ENCODE data around the gene GPRC5A. TPM values are rescaled to one million over a fixed set of nuclear protein-coding genes. Genes with fewer than 3 reads are reported as not detected.

The GPRC5A gene
- total and polyA plus RNA-seq, 10 of the 15 experiments (the other 5 are each of a cell fraction or from before 2014, with no cell fraction given), result 0.10 to 2.8 (median 1.1) TPM

DNA sequence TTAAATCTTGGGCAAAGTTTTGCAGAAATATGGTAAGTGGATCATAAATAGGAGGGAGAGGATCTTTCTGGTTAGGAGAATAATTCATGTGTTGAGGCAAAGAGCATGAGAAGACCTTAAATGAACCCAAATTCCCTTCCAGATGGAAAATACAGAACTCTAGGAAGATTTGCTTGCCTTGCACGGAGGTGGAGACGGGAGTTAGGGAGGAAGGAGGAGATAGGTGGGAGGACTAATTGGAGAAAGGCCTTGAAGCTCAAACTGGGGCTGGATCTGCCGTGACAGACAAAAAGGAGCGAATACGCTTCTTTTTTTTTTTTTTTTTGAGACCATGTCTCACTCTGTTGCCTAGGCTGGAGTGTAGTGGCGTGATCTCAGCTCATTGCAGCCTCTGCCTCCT lies 5.9 kb downstream of the GPRC5A start (continued):
- TF ChIP-seq, protein P1, sequence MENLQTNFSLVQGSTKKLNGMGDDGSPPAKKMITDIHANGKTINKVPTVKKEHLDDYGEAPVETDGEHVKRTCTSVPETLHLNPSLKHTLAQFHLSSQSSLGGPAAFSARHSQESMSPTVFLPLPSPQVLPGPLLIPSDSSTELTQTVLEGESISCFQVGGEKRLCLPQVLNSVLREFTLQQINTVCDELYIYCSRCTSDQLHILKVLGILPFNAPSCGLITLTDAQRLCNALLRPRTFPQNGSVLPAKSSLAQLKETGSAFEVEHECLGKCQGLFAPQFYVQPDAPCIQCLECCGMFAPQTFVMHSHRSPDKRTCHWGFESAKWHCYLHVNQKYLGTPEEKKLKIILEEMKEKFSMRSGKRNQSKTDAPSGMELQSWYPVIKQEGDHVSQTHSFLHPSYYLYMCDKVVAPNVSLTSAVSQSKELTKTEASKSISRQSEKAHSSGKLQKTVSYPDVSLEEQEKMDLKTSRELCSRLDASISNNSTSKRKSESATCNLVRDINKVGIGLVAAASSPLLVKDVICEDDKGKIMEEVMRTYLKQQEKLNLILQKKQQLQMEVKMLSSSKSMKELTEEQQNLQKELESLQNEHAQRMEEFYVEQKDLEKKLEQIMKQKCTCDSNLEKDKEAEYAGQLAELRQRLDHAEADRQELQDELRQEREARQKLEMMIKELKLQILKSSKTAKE (IDR thresholded peaks at IDR 0.05; ENCODE audit: low read depth, poor library complexity, severe bottlenecking), result no peak
- TF ChIP-seq, protein P2, sequence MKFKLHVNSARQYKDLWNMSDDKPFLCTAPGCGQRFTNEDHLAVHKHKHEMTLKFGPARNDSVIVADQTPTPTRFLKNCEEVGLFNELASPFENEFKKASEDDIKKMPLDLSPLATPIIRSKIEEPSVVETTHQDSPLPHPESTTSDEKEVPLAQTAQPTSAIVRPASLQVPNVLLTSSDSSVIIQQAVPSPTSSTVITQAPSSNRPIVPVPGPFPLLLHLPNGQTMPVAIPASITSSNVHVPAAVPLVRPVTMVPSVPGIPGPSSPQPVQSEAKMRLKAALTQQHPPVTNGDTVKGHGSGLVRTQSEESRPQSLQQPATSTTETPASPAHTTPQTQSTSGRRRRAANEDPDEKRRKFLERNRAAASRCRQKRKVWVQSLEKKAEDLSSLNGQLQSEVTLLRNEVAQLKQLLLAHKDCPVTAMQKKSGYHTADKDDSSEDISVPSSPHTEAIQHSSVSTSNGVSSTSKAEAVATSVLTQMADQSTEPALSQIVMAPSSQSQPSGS (IDR thresholded peaks at IDR 0.05; ENCODE audit: low read length), result no peak
- no peak for TF ChIP-seq FOXK2 (IDR thresholded peaks at IDR 0.05)

DNA sequence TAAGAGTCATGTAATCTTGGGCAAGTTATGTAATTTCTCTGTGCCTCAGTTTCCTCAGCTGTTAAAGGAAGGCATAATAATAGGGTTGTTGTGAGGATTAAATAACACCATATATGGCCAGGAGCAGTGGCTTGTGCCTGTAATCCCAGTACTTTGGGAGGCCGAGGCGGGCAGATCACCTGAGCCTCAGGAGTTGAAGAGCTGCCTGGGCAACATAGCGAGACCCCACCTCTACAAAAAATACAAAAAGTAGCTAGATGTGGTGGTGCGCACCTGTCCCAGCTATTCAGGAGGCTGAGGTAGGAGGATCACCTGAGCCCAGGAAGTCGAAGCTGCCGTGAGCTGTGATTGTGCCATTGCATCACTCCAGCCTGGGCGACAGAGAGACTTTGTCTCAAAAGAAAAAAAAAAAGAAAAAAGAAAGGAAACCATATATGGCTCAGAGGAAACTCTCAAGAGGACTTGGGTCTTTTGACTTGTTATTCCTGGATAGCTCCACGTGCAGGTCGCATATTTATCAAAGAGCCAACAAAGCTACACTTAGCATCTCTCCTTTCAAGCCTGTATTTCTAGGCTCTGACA lies 6.9 kb downstream of the GPRC5A start:
- H3K27me3 ChIP-seq (replicated peaks in 1 of 2; ENCODE audit: control insufficient read depth in 2 of 2, insufficient read depth in 2 of 2, low read length in 1 of 2), result peaks cover 0 to 3% of the 10 kb centered on the region in 2 experiments; a peak in 2 of 4 replicates
- DNase-seq (ENCODE audit: low read depth, low spot score) (no peak), ATAC-seq (no peak), FAIRE-seq (no peak)
- H3K9ac ChIP-seq (ENCODE audit: control insufficient read depth, insufficient read depth, low read length), result no peak overlapping the region
- no peaks in the 10 kb centered on the region for H3K9me3 ChIP-seq (replicated peaks; ENCODE audit: control insufficient read depth, insufficient read depth, low read length)
- intact Hi-C loops (cut with micrococcal nuclease; ENCODE audit: unreplicated experiment), result no loop called here
- no TSS peak for BruUV-seq (replicated peaks)
- H3K79me2 ChIP-seq (ENCODE audit: control insufficient read depth, insufficient read depth, low read length), result no peaks in the 10 kb centered on the region
- H3K4me2 ChIP-seq (ENCODE audit: control insufficient read depth, insufficient read depth), result no peak overlapping the region
- H3K27ac ChIP-seq (ENCODE audit: control insufficient read depth, insufficient read depth), result no peak overlapping the region
- no peaks in the 10 kb centered on the region for H3K36me3 ChIP-seq (ENCODE audit: control insufficient read depth in 2 of 2, insufficient read depth in 2 of 2, low read length in 1 of 2)
- H4K20me1 ChIP-seq (ENCODE audit: control insufficient read depth, insufficient read depth), result no peaks in the 10 kb centered on the region
- POLR2A ChIA-PET, result no interaction called here
- TF ChIP-seq, protein P3, sequence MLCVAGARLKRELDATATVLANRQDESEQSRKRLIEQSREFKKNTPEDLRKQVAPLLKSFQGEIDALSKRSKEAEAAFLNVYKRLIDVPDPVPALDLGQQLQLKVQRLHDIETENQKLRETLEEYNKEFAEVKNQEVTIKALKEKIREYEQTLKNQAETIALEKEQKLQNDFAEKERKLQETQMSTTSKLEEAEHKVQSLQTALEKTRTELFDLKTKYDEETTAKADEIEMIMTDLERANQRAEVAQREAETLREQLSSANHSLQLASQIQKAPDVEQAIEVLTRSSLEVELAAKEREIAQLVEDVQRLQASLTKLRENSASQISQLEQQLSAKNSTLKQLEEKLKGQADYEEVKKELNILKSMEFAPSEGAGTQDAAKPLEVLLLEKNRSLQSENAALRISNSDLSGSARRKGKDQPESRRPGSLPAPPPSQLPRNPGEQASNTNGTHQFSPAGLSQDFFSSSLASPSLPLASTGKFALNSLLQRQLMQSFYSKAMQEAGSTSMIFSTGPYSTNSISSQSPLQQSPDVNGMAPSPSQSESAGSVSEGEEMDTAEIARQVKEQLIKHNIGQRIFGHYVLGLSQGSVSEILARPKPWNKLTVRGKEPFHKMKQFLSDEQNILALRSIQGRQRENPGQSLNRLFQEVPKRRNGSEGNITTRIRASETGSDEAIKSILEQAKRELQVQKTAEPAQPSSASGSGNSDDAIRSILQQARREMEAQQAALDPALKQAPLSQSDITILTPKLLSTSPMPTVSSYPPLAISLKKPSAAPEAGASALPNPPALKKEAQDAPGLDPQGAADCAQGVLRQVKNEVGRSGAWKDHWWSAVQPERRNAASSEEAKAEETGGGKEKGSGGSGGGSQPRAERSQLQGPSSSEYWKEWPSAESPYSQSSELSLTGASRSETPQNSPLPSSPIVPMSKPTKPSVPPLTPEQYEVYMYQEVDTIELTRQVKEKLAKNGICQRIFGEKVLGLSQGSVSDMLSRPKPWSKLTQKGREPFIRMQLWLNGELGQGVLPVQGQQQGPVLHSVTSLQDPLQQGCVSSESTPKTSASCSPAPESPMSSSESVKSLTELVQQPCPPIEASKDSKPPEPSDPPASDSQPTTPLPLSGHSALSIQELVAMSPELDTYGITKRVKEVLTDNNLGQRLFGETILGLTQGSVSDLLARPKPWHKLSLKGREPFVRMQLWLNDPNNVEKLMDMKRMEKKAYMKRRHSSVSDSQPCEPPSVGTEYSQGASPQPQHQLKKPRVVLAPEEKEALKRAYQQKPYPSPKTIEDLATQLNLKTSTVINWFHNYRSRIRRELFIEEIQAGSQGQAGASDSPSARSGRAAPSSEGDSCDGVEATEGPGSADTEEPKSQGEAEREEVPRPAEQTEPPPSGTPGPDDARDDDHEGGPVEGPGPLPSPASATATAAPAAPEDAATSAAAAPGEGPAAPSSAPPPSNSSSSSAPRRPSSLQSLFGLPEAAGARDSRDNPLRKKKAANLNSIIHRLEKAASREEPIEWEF (IDR thresholded peaks at IDR 0.05; ENCODE audit: insufficient replicate concordance, low read depth, low read length), result no peak
- TF ChIP-seq RAD51 (IDR thresholded peaks at IDR 0.05) (no peak), MTA2 (IDR thresholded peaks at IDR 0.05; ENCODE audit: low read depth) (no peak)
- in situ Hi-C loops (cut with MboI), result no loop called here
- H2AFZ ChIP-seq (ENCODE audit: control insufficient read depth, low read depth, low read length), result no peak overlapping the region
- SMC1A ChIA-PET (ENCODE audit: uncharacterized antibody, unreplicated experiment), result interaction anchor here (1.3 to 1.5 kb wide), 2 partner anchors 109 to 111 kb away, joined by 4 to 7 read pairs; no protein-coding TSS in a partner anchor
- WGBS (ENCODE audit: insufficient coverage, insufficient replicate concordance, low lambda C conversion rate, missing lambda C conversion rate), result 70% methylated on average over 9 of the region's 9 CpGs
- CTCF ChIA-PET, result no interaction called here
- H3K4me3 ChIP-seq, result no peak overlapping the region
- no peaks in the 10 kb centered on the region for H3K4me1 ChIP-seq (ENCODE audit: control insufficient read depth, insufficient read depth, low read length)
- RAD21 ChIA-PET (ENCODE audit: unreplicated experiment), result no interaction called here

Data from GM12878 (cell line).